MM.1S (cell line): ENCODE results near the gene MYO1F.
"Not testable (repeated sequence)": the region's sequence is repeated elsewhere in the genome, so short reads cannot be mapped to it uniquely, and the experiment has no call there.

Experiments used
- DNase-seq: peaks from one replicate; pipeline ENCODE4 v3.0.0-alpha.2; 2015
- H2AFZ ChIP-seq: fragments of 300-600 bp; sonication (generic); 2 replicates; pipeline ENCODE4 v1.6.0; 2016; ENCODE audit warnings: antibody characterized with exemption, low read length
- H3F3A ChIP-seq: fragments of 300-600 bp; sonication (generic); 2 replicates; pipeline ENCODE4 v1.6.1; 2016; ENCODE audit warnings: mild to moderate bottlenecking, antibody characterized with exemption, low read length, moderate library complexity, mixed read lengths; ENCODE audit not compliant: insufficient read depth
- H3K27ac ChIP-seq: fragments of 300-600 bp; sonication (generic); 2 replicates; pipeline ENCODE4 v1.5.1; 2016; ENCODE audit warnings: mild to moderate bottlenecking, low read length
- H3K27me3 ChIP-seq: fragments of 300-600 bp; sonication (generic); replicated peaks from 2 replicates; pipeline ENCODE4 v1.6.0; 2016; ENCODE audit warnings: low read length; ENCODE audit not compliant: insufficient read depth
- H3K36me3 ChIP-seq: fragments of 300-600 bp; sonication (generic); replicated peaks from 2 replicates; pipeline ENCODE4 v1.6.1; 2016; ENCODE audit warnings: mild to moderate bottlenecking, low read length, mixed read lengths; ENCODE audit not compliant: insufficient read depth
- H3K4me1 ChIP-seq: fragments of 300-600 bp; sonication (generic); 2 replicates; pipeline ENCODE4 v1.6.1; 2016; ENCODE audit warnings: low read length, mixed read lengths
- H3K4me2 ChIP-seq: fragments of 300-600 bp; sonication (generic); 2 replicates; pipeline ENCODE4 v1.6.0; 2016; ENCODE audit warnings: low read depth, low read length
- H3K4me3 ChIP-seq: fragments of 300-600 bp; sonication (generic); 2 replicates; pipeline ENCODE4 v1.5.1; 2016; ENCODE audit warnings: low read length, mixed read lengths
- H3K79me2 ChIP-seq: fragments of 300-600 bp; sonication (generic); 2 replicates; pipeline ENCODE4 v1.6.1; 2016; ENCODE audit warnings: mixed run types, low read length, mixed read lengths
- H3K9ac ChIP-seq: fragments of 300-600 bp; sonication (generic); 2 replicates; pipeline ENCODE4 v1.6.1; 2016; ENCODE audit warnings: low read length, mixed read lengths
- H3K9me2 ChIP-seq: fragments of 300-600 bp; sonication (generic); replicated peaks from 2 replicates; pipeline ENCODE4 v1.6.1; 2016; ENCODE audit warnings: mild to moderate bottlenecking, low read length, mixed read lengths; ENCODE audit not compliant: insufficient read depth
- H3K9me3 ChIP-seq: fragments of 300-600 bp; sonication (generic); replicated peaks from 2 replicates; pipeline ENCODE4 v1.6.1; 2016; ENCODE audit warnings: mild to moderate bottlenecking, low read length, mixed read lengths; ENCODE audit not compliant: insufficient read depth
- H4K20me1 ChIP-seq: fragments of 300-600 bp; sonication (generic); 2 replicates; pipeline ENCODE4 v1.6.1; 2016; ENCODE audit warnings: mild to moderate bottlenecking, low read length, moderate library complexity, mixed read lengths; ENCODE audit not compliant: insufficient read depth
- CTCF ChIP-seq: fragments of 300-600 bp; sonication (generic); IDR thresholded peaks from 2 replicates; pipeline ENCODE4 v1.5.1; 2016; ENCODE audit warnings: antibody characterized with exemption, low read length, mixed read lengths
- EZH2 ChIP-seq: fragments of 300-600 bp; sonication (generic); optimal IDR thresholded peaks from 2 replicates; pipeline ENCODE3; 2017; ENCODE audit warnings: low read depth, mild to moderate bottlenecking, antibody characterized with exemption, low read length, mixed read lengths
- EZH2phosphoT487 ChIP-seq: fragments of 300-600 bp; sonication (generic); IDR thresholded peaks from 2 replicates; pipeline ENCODE4 v1.6.1; 2018; ENCODE audit warnings: antibody characterized with exemption, low read length

The MYO1F gene

GRCh38 chr19:8518536-8518935 lies 58.7 kb downstream of the MYO1F start:
- H4K20me1 ChIP-seq = no peaks in the 10 kb centered on the region
- H3K27ac ChIP-seq = no peak overlapping the region
- H2AFZ ChIP-seq = no peak overlapping the region

GRCh38 chr19:8517551-8518442 lies 59.4 kb downstream of the MYO1F start:
- no peak overlapping the region for H3K4me2 ChIP-seq
- TF ChIP-seq CTCF = no peak
- H3K27ac ChIP-seq = no peak overlapping the region
- H2AFZ ChIP-seq = no peak overlapping the region
- H3K79me2 ChIP-seq = no peaks in the 10 kb centered on the region
- H3K9me3 ChIP-seq = no peaks in the 10 kb centered on the region
- no peak overlapping the region for H3K9ac ChIP-seq
- peaks cover 59% of the 10 kb centered on the region for H3K27me3 ChIP-seq
- H3K4me3 ChIP-seq = no peak overlapping the region
- no peaks in the 10 kb centered on the region for H3K4me1 ChIP-seq
- DNase-seq = no peak
- H4K20me1 ChIP-seq = no peaks in the 10 kb centered on the region
- no peaks in the 10 kb centered on the region for H3K9me2 ChIP-seq
- no peaks in the 10 kb centered on the region for H3F3A ChIP-seq
- no peaks in the 10 kb centered on the region for H3K36me3 ChIP-seq

More at GRCh38 chr19:8518536-8518935, 58.7 kb downstream of the MYO1F start:
- Histone ChIP-seq H3K4me2 (no peak overlapping the region), H3K9me3 (no peaks in the 10 kb centered on the region), H3K4me3 (no peak overlapping the region), H3K36me3 (no peaks in the 10 kb centered on the region), H3K27me3 (peaks cover 64% of the 10 kb centered on the region), H3K9me2 (no peaks in the 10 kb centered on the region), H3K79me2 (no peaks in the 10 kb centered on the region), H3F3A (no peaks in the 10 kb centered on the region), H3K9ac (no peak overlapping the region), H3K4me1 (no peaks in the 10 kb centered on the region)
- TF ChIP-seq EZH2phosphoT487 (no peak), CTCF (no peak), EZH2 (no peak)
- no peak for DNase-seq

- Histone ChIP-seq H3K9me2 (no peaks in the 10 kb centered on the region), H3K9ac (no peak overlapping the region), H3K4me2 (no peak overlapping the region), H3K79me2 (no peaks in the 10 kb centered on the region), H3K4me3 (no peak overlapping the region), H3K9me3 (no peaks in the 10 kb centered on the region), H2AFZ (no peak overlapping the region), H3K4me1 (no peaks in the 10 kb centered on the region), H3K27me3 (peaks cover 43% of the 10 kb centered on the region), H3K36me3 (no peaks in the 10 kb centered on the region), H4K20me1 (no peaks in the 10 kb centered on the region), H3K27ac (no peak overlapping the region), H3F3A (no peaks in the 10 kb centered on the region)
- DNase-seq = no peak
- TF ChIP-seq EZH2 (no peak), EZH2phosphoT487 (no peak), CTCF (no peak)
These were observed 61.9 kb downstream of the MYO1F start for GRCh38 chr19:8515317-8515716.

GRCh38 chr19:8514505-8515009 lies 62.7 kb downstream of the MYO1F start:
- peak overlapping the region; percentile 69 for H3K4me3 ChIP-seq
- H3K4me1 ChIP-seq, H3F3A ChIP-seq, H3K36me3 ChIP-seq, H3K79me2 ChIP-seq, H4K20me1 ChIP-seq, DNase-seq, H3K9me3 ChIP-seq, H3K9me2 ChIP-seq: not testable (repeated sequence)
- peaks cover 36% of the 10 kb centered on the region for H3K27me3 ChIP-seq
- peak overlapping the region; percentile 93; the same call in 1 of the 2 replicates for H3K9ac ChIP-seq
- peak overlapping the region; percentile 81; the same call in 1 of the 2 replicates for H3K27ac ChIP-seq
- H3K4me2 ChIP-seq = peak overlapping the region; percentile 49; the same call in 1 of the 2 replicates
- peak overlapping the region; percentile 65 for H2AFZ ChIP-seq
